ENCODE data around the gene WDR47.
"Not testable (repeated sequence)": the region's sequence is repeated elsewhere in the genome, so short reads cannot be mapped to it uniquely, and the experiment has no call there.

WDR47 gene

DNA sequence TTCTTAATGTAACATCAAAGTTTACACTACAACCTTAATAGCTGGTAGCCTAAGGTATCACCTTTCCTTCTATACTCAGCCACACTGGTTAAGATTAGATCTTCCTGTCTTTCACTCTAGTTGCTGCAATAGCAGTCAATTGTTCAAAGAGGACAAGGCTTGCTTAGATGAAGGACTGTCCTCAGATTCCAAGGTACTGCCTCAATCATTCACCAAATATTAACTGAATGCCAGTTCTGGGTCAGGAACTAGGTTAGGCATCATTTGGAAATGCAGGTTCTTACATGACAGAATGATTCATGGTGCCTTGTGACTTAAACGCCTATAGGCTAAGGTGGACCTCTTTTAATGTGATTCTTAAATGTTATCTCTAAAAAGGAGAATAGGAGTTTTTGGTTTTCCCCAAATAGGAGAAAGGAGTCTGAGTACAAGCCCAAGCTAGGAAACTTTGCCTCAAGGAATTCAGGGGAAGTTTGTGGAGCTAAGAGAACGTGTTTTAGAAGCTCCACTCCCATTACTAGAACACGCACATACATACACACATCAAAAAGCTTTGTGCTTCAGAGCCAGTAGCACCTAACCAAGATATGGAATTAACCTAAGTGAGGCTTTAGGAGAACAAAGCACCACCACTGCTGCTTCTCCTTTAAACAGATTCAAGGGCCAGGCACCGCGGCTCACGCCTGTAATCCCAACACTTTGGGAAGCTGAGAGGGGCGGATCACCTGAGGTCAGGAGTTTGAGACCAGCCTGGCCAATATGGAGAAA, 8.5 kb upstream of the WDR47 start:
- no peak for FAIRE-seq

DNA sequence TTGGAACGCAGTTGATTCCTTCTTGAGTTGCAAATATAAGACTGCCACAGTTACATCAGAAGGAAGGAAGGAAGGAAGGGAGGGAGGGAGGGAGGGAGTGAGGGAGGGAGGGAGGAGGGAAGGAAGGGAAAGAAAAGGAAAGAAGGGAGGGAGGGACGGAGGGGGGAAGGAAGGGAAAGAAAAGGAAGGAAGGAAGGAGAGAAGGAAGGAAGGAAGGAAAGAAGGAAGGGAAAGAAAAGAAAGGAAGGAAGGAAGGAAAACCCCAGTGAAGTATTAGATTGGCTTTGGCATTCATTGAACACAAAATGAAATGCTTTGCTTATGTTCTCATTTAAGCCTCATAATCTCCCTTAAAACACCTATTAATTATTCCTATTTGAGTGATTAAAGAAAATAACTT, 6.4 kb upstream of the WDR47 start:
- FAIRE-seq, result no peak

DNA sequence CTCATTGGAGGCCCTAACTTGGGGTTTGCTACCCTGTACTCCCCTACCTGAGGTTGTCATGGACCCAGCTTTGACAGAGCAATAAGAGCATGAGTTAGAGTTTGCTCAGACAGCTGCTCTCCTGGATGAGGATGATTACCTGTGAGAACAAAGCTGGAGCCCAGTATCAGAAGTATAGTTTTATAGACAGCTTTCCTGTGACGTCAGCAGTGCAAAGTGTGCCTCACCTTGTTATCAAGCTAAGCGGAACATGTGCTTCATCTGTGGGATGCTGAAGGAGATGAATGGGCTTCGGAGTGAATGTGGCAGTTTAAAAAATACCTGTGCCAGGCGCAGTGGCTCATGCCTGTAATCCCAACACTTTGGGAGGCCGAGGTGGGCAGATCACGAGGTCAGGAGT, 5.4 kb upstream of the WDR47 start:
- FAIRE-seq, result no peak

DNA sequence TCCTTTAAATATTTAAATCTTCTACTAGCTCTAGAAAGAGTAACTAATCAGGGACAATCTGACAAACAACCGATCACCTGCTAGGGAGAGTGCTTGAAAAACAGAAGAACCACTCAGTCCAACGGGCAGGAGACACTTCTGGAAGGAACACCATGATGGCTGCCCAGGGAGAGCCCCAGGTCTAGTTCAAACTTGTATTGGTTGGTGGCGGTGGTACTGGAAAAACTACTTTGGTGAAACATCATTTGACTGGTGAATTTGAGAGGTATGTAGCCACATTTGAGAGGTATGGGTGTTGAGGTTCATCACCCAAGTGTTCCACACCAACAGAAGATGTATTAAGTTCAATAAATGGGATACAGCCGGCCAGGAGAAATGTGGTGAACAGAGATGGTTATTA, 4.8 kb upstream of the WDR47 start:
- no peak for FAIRE-seq

DNA sequence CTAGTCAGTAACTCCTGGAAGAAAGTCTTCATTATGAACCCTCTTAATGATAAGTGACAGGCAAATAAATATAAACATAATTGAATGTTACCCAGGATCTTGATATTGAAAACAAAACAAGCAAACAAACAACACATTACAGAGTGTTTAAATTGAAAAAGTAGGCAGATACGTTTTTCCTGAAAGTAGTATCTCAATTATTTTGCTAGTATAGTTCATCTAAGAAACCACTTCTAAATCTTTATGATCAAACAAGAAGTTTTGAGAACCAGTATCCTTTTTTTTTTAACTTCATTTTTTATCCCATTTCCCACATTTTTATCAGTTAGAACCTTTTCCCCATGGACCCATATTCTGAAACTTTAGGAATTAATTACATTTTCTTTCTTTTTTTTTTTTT, 3.7 kb upstream of the WDR47 start:
- no peak for FAIRE-seq

DNA sequence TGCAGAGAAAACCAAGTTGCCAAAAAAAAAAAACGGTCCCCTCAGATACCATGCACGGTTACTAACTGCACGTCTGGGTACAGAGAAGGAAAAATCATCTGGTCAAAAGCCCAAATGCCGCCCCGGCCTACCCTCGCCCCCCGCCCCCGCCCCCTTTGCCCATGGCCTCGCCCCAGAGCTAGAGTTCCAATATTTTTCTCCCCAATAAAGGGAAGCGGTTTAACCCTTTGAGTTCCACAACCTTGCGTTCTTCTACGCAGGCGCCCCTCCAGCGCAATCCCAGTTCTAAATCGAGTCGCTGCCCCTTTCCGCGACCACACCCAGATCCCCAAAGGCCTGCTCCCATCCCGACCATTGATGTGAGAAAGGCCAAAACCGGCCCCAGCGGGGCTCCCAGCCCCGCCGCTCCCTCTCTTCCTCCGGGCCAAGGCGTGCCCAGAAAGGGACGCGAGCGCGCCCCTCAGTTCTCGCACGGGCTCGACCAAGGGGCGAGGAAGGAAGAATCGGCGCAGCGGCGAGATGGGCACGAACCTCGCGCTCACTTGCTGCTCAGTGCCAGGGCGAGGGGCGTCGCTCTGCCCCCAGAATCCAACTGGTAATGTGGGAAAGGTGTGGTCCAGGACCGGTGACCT, 797 bp downstream of the WDR47 start:
- FAIRE-seq, result no peak

DNA sequence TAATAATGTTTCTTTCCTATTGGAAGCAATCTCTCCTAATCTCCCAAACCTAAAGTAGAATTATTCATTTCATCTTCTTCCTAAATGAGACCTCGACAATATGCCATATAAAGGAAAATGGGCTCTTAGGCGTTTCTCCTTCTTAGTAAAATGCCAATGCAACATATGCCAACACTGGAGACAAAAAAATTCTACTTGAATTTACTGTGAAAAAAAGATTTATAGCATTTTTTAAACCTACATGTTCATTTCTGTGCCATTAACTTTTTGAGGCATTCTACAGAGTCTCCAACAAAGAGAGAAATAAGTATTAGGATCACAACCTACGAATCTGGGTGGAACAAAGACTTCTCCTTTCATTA, 1.3 kb downstream of the WDR47 start:
- no peak for FAIRE-seq

DNA sequence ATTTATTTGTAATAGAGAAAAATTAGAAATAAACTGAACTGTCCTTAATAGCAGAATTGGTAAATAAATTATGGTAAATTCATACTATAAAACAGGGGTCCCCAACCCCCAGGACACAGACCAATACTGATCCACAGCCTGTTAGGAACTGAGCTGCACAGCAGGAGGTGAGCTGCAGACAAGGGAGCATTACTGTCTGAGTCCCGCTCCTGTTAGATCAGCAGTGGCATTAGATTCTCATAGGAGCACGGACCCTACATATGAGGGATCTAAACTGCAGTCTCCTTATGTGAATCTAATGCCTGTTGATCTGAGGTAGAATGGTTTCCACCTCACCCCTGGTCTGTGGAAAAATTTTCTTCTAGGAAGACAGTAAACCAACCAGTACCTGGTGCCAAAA, 7.5 kb downstream of the WDR47 start:
- FAIRE-seq, result no peak

DNA sequence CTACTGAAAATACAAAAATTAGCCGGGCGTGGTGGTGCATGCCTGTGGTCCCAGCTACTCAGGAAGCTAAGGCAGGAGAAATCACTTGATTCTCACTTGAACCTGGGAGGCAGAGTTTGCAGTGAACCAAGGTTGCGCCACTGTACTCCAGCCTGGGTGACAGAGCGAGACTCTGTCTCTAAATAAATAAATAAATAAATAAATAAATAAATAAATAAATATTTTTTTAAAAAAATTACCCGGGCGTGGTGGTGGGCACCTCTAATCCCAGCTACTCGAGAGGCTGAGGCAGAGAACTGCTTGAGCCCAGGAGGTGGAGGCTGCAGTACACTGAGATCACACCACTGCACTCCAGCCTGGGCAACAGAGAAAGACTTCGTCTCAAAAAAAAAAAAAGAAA, 12.4 kb downstream of the WDR47 start:
- not testable (repeated sequence) for FAIRE-seq

DNA sequence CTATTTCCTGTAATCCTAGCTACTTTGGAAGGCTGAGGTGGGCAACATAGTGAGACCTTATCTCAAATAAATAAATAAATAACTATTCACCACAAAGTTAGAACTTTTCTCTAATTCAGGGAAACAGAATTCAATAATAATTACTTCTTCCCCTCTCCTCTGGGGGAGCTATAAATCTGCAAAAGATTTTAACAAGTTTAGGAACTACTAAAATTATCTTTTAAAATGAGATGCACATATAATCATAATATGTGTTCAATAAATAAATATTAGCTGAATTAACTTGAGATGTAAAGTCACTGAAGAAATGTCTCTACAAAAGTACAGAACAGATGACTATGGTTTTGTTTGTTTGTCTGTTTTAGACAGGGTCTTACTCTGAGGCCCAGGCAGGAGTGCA, 14.1 kb downstream of the WDR47 start:
- FAIRE-seq, result no peak

DNA sequence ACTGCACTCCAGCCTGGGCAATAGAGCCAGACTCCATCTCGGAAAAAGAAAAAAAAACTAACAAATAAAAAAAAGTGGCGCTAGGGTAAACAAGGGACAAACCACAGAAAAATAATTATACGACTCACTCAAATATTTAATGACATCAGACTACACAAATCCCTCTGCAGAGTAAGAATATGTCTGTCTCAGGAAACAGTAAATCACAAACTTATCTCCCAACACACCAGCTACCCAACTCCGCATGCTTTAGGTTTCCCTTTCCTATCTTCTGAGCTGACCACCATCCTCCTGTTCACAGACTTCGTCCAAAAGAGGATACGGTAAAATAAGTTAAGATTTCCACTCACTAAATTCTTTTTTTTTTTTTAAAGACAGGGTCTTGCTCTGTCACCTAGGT, 16.2 kb downstream of the WDR47 start:
- FAIRE-seq, result no peak

DNA sequence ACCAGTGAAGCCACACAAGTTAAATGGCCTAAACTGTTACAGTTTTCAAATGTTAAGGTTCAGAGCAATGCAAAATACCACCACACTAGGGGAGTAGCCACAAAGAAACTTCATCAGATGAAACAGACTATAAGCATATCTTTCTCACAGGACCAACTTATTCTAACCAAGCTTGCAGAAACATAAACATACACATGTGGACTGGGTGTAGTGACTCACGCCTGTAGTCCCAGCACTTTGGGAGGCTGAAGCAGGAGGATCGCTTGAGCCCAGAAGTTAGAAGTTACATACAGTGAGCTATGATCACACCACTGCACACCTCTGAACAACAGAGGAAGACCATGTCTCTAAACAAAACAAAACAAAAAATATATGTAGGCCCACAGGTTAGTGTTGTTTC, 17.3 kb downstream of the WDR47 start:
- FAIRE-seq, result no peak

DNA sequence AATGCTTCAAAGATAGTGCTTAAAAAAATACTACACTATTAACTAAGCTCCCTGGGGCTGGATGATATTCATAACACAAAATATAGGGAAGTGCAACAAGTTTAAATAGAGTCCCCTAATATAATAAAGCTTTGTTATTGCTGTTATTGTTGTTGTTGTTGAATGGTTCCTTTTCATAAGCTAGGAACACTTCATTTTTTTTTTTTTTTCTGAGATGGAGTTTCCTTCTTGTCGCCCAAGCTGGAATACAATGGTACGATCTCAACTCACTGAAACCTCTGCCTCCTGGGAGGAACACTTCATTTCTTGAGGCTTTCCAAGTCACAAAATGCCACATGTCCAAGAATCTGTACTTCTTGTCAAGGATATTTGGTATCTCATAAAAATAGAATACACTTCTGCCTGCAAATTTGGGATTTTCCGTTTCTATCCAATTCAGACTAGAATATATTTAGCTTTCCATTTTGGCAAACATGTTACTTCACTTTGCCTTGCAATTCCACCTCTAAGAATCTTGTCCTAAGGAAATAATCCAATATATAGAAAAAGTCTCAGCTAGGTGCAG, 21.1 kb downstream of the WDR47 start:
- FAIRE-seq, result no peak

DNA sequence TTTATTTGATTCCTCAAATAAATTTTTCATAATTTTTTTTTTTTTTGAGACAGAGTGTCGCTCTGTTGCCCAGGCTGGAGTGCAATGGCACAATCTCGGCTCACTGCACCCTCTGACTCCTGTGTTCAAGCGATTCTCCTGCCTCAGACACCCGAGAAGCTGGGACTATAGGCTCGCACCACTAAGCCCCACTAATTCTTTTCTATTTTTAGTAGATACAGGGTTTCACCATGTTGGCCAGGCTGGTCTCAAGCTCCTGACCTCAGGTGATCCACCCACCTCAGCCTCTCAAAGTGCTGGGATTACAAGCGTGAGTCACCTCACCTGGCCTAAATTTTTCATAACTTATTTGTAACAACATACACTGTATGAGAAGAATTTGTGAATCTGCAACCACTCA, 24.2 kb downstream of the WDR47 start:
- not testable (repeated sequence) for FAIRE-seq

DNA sequence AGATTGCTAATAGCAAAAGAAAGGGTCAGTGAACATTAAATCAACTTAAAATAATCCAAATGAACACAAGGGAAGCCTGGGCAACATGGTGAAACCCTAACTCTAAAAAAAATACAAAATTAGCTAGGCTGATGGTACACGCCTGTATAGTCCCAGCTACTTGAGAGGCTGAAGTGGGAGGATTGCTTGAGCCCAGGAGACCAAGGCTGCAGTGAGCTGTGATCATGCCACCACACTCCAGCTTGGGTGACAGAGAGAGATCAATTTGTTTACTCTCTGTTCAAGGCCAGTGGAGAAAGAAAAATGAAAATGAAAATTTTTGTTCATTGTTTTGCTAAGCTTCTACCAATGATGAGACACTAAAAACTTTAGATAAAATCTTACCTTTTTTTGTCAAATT, 24.8 kb downstream of the WDR47 start:
- FAIRE-seq, result no peak

DNA sequence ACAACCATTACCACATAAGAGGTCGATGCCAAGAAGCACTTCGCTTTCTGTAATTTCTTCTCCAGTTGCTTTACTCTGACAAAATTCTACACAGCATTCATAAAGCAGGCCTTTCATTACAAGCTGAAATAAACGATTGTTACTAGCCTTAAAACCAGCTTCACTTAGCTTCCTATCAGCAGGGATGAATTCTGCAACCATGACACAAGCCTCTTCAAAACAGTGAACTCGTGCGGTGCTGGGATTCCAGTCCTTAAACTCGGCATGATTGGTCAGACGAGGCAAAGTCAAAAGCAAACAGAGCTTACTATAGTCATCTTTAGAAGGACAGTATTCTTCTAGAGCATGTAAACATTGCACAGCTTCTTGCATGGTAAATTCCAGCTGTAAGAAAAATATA, 30.6 kb downstream of the WDR47 start:
- FAIRE-seq, result no peak

DNA sequence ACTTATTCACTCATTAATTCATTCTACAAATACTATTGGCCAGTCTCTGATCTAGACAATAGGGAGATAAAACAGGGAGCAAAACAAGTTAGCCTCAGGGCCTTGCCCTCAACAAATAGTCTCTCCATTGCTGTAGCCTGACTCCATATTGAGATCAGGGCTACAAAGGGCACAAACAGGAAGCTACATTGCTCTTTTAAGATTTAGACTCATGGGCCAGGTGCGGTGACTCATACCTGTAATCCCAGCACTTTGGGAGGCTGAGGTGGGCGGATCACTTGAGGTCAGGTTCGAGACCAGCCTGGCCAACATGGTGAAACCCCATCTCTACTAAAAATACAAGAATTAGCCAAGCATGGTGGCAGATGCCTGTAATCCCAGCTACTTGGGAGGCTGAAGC, 45.3 kb downstream of the WDR47 start:
- not testable (repeated sequence) for FAIRE-seq

DNA sequence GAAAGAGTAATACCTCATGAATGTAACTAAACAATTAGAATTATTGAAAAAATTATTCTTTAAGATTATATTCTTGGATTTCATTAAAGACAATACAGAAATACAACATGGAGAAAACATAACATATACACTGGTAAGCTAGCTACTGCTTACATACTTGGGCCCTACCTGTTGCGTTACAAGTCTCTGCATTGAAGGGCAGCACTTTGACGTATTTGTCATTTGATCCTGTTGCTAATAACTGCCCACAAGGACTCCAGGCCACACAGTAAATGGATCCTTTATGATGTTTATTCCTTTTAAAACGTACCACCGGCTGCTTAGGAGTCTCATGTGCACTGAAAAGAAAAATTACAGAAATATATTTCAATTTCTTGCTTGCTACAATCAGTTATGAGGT, 58.8 kb downstream of the WDR47 start:
- no peak for FAIRE-seq

DNA sequence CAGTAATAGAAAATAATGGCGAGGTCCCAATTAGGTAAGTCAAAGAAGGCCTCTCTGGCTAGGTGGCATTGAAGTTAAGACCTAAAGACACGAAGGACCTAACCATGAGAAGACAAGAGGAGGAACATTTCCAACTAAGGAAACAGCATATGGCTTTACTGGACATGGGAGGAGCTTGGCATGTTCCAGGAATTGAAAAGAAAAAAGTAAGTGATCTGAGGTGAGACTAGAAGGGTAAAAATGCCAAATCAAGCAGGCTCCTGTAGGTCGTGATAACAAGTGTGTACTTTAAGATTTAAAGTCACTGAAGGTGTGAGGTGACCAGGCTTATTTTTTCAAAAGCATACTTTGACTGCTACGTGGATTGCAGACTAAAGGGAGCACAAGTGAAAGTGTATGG, 65.2 kb downstream of the WDR47 start:
- no peak for FAIRE-seq

DNA sequence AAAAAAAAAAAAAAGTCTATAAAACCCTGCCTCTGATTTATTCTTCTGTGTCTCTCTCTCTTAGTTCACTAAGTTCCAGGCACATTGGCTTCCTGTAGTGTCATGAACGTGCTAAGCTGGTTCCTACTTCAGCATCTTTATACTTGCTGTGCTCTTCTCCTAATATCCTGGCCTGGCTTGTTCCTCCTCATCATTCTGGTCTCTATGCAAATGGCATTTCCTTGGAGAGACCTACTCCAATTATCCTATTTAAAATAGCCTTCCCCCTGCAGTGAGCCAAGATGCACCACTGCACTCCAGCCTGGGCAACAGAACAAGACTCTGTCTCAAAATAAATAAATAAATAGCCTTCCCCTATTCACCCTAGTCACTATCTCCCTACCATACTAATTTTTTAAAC, 69.0 kb downstream of the WDR47 start:
- FAIRE-seq, result no peak

DNA sequence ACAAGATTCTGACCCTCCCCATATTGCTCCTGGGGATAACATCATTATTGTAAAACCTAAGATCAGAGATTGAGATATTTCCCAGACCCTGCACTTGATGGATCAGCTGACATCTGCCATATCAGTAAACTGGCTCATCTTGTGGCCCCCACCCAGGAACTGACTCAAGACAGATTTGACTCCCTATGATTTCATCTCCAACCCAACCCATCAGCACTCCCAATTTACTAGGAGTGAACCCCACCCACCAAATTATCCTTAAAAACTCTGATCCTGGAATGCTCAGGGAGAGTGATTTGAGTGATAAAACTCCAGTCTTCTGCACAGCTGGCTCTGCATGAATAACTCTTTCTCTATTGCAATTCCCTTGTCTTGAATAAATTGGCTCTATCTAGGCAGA, 72.6 kb downstream of the WDR47 start:
- no peak for FAIRE-seq

DNA sequence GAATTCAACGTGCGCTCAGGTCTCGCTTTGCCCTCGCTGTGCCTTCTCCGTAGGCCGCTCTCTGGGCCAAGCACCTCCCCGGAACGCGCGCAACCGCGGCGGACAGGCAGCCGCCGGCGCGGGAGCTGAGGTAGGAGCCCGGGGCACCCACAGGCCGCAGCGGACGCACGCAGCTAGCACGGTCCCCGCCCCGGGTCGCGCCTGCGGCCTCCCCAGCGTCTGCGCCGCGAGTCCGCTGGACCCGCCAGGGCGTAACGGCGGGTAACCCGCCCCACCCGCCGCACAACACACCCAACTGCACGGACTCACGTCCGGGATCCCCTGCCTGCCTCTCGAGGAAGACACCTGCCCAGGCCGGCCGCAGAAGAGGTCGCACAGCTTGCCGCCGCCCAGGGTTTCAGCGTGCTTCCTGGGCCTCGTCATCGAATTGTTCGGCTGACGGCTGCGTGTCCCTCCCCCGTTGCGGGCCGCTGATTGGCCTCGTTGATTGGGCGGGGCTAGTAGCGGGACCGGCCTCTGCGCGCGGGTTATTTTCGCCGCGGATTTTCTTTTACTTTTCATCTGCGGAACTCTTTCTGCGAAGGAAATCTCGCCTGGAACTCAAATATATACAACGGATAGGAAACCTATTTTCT, 78.7 kb downstream of the WDR47 start, which contains the start of gene CLCC1:
TSS of gene CLCC1 (minus strand) at position 433 of the 635 bp plus-strand sequence. CDS start 13,047 bp downstream, outside the sequence.
- no peak for FAIRE-seq

DNA sequence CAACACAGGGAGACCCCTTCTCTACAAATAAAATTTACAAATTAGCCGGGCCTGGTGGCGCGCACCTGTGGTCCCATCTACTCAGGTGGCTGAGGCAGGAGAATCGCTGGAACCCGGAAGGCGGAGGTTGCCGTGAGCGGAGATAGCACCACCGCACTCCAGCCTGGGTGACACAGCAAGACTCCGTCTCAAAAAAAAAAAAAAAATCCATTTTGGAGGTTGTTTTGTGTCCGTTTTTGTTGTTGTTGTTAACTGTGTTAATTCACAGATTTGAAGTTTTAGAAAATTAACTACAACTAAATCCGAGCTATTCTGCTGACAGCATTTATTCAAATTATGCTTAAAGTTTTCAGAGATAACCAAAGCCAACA, 79.2 kb downstream of the WDR47 start:
- FAIRE-seq, result no peak

Data from colon (tissue), 2 donors.